Stimulated activated CD8-positive, alpha-beta memory T cell treated with anti-CD3 and anti-CD28 coated beads, Interleukin-12 subunit alpha, Interleukin-12 subunit beta, amount 100 ng/mL, for 1 hour (primary cell): ENCODE measurements around the gene GNPAT.

Source experiments
- DNase-seq: peaks from one replicate; pipeline ENCODE4 v3.0.0-alpha.2; 2020; ENCODE audit warnings: low read depth

GNPAT gene

DNA sequence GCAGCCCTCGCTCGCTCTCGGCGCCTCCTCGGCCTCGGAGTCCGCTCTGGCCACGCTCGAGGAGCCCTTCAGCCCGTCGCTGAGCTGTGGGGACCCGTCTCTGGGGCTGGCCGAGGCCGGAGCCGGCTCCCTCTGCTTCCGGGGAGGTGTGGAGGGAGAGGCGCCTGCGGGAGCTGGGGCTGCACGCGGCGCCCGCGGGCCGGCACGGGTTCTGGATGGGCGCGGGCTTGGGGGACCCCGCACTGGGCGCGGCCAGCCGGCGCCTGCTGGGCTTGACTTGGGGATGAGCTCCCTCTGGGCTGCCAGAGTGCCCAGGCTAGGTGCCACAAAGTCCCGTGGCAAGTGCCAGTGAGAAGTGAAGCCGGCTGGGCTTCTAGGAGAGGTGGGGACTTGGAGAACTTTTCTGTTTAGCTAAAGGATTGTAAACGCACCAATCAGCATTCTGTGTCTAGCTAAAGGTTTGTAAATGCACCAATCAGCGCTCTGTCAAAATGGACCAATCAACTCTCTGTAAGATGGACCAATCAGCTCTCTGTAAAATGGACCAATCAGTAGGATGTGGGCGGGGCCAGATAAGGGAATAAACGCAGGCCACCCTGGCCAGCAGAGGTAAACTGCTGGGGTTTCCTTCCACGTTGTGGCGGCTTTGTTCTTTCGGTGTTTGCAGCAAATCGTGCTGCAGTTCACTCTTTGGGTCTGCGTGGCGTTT lies 76.4 kb downstream of the GNPAT start:
- no peak for DNase-seq

DNA sequence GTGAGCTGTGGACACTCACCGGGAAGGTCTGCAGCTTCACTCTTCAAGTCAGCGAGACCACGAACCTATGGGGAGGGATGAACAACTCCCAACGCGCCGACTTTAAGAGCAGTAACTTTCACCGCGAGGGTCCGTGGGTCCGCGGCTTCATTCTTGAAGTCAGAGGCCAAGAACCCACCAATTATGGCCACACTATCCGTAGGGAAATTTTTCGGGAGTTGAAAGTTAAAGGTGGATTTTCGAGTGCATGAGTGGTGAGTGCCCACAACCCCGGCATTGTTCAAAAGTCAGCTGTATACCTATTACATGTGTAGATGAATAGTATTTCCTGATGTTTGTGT lies 77.0 kb downstream of the GNPAT start:
- no peak for DNase-seq

DNA sequence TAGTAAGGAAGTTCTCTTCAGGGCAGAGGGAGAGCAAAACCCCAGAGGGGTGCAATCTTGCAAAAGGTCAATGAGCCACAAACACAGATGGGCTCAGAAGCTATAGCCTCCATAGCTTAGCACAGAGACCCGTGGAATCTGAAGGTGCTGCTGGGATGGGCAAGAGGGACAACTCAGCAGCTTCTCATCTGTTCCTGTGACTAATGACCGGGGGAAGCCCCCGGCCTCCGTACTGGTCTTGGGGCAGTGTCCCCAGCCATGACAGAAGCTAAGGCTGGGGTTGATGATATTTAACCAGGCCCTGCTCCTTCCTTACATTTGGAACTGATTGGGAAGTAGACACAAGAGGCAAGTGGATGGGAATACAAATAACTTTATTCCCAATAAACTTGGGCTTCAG lies 77.6 kb downstream of the GNPAT start:
- no peak for DNase-seq

DNA sequence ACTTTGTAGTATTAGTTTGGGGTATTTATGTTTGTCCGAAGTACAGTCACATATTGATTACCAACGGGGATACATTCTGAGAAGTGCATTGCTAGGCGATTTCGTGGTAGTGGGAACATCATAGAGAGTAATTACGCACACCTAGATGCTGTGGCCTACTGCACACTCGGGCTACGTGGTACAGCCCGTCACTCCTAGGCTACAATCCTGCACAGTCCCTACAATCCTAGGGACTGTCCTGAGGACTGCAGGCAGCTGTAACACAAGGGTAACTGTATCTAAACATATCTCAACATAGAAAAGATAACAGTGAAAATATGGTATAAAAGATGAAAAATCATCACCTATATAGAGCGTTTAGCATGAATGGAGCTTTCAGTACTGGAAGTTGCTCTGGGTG lies 78.1 kb downstream of the GNPAT start:
- DNase-seq: no peak

DNA sequence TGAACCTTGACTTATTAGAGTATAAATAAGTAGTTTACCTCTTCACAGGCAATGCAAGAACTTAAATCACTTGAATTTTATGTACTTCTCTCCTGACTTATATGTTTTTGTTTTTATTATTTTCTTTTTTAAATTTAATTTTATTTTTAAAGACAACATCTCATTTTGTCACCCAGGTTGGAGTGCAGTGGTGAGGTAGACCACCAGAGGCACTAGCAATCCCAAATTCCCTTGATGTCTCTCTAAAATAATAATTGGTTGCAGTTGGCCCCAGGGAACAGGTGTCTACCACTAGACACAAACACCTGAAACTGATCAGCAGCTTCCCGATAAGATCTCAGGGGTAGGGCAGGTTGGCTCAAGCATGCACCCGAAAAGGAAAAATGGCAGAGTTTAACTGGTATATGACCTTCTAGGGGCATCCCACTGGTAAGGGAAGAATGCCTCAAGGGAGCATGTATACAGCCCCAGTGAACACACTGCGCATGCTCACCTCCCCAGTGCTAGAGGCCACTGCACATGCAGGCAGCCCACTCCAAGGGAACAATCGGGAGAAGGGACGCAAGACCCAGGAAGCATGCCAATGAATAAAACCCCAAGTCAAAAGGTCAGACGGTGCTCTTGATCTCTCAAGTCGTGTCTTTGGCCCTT lies 82.0 kb downstream of the GNPAT start:
- DNase-seq: no peak

DNA sequence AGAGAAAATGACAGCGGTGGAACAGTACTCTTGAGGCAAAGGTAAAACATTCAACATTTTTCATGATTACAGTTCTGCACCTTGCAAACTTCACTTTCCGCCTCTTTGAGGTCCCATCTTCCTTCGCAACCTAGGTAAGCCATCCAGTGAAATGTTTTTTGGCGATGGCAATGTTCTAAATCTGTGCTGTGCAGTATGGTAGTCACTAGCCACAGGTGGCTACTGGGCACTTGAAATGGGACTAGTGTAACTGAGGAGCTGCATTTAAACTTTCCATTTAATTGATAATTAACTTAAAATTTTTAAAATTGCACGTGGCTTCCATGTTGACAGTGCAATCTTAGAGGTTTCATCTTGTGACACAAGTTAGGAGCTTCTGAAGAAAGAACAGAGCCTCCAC lies 83.6 kb downstream of the GNPAT start:
- DNase-seq: no peak

DNA sequence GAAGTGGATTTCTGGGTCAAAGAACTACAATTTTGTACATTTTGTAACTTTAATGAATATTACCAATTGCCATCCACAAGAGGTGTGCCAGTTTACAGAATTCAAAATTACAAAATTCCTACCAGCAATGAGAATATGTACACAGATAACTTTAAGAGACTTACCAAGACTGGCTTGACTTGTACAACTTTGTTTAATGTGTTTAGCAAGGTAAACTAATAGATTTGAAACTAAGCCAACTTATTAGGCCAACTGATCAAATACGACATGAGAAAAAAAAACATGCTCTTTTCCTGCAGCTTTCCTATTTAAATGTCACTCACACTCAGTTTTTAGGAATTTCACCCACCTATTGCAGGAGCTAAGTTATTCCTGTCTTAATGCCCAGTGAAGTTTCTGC lies 85.2 kb downstream of the GNPAT start:
- no peak for DNase-seq
